Activated CD8-positive, alpha-beta T cell treated with anti-CD3 and anti-CD28 coated beads, Interleukin-2, amount 10 ng/mL, durations not matched to agents 7 days and 5 days (primary cell): ENCODE measurements around the gene ADAT3. TPM values are rescaled to one million over a fixed set of nuclear protein-coding genes. Genes with fewer than 3 reads are reported as not detected.

ENCODE experiments used
- ATAC-seq: fragments of 150-1000 bp; cut with Tn5 transposase; one replicate; pipeline ENCODE4 v1.10.0; 2021; ENCODE audit warnings: moderate library complexity
- CTCF ChIA-PET: fragments of 350-600 bp; sonication (Branson Sonifier 250); formaldehyde crosslinking; loops from one replicate; lab custom pipeline; 2021; ENCODE audit warnings: antibody characterized with exemption; lab: Charles Lee
- POLR2A ChIA-PET: fragments of 350-600 bp; sonication (Branson Sonifier 250); formaldehyde crosslinking; loops from one replicate; lab custom pipeline; 2021; ENCODE audit warnings: antibody characterized with exemption; lab: Charles Lee
- DNase-seq: peaks from one replicate; pipeline ENCODE4 v3.0.0-alpha.2; 2020
- H3K27ac Mint-ChIP-seq: one replicate; pipeline ENCODE4 v1.8.0; 2021; ENCODE audit warnings: mild to moderate bottlenecking, mixed read lengths
- H3K27me3 Mint-ChIP-seq: one replicate; pipeline ENCODE4 v1.8.0; 2021; ENCODE audit warnings: low read depth, mixed read lengths
- H3K36me3 Mint-ChIP-seq: one replicate; pipeline ENCODE4 v1.8.0; 2021; ENCODE audit warnings: low read depth, mixed read lengths
- H3K4me1 Mint-ChIP-seq: one replicate; pipeline ENCODE4 v1.8.0; 2021; ENCODE audit warnings: low read depth, mixed read lengths
- H3K4me3 Mint-ChIP-seq: one replicate; pipeline ENCODE4 v1.8.0; 2021; ENCODE audit warnings: mild to moderate bottlenecking, mixed read lengths
- H3K9me3 Mint-ChIP-seq: one replicate; pipeline ENCODE4 v1.8.0; 2022; ENCODE audit warnings: mixed read lengths; ENCODE audit not compliant: insufficient read depth
- total RNA-seq, 2 experiments: library from RNA; stranded (reverse); gene quantifications; one replicate each; pipeline ENCODE4 v1.2.3, GENCODE V29; 2021

Gene ADAT3
- total RNA-seq, 2 experiments from 2014 or later = 9.9 to 11.0 TPM

DNA sequence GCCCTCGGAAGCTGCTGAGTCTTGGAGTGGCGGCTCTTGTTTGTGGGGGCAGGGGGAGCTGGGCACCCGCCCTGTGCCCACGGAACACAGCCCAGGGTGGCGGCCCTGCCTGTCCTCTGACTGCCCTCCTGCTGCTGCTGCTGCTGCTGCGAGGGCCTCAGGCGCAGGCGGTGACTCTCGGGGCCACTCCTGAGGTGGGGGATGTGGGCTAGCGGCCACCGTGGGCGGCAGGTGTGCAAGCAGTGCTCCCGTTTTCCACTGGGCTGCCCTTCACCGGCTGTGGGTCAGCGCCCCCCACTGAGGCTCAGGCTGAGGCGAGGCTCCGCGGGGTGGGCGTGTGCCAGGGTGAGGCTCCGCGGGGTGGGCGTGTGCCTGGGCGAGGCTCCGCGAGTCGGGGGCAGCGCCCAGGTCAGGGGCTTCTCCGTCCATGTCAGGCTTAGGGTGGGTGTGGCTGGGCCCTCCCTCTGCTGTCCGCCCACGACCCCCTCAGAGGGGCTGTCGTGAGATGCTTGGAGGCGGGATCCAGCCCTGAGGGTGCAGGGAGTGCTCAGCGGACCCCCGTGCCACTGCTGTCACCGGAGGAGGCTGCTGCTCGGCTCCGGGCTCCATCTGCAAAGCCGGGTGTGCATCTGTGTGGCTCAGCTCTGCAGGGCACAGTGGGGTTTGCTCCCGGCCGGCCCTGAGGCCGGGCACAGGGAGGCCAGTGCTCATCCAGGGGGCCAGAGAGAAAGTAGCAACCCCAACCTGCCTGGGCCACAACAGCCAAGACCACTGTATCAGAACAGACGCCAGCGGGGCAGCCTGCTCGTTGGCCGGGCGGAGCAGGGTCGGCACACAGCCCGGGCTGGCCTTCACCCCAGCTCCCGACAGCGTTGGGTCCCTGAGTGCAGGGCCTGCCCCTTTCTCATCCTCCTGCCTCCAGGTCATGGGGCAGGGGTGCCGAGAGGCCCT is 50.2 kb downstream of the ADAT3 start:
- H3K27me3 Mint-ChIP-seq = no peaks in the 10 kb centered on the region
- ATAC-seq (no peak), DNase-seq (no peak)
- POLR2A ChIA-PET = no interaction called here
- H3K36me3 Mint-ChIP-seq = peaks cover 10% of the 10 kb centered on the region
- no peaks in the 10 kb centered on the region for H3K9me3 Mint-ChIP-seq
- H3K27ac Mint-ChIP-seq = no peak overlapping the region
- peaks cover 8% of the 10 kb centered on the region for H3K4me1 Mint-ChIP-seq
- no peak overlapping the region for H3K4me3 Mint-ChIP-seq
- CTCF ChIA-PET = no interaction called here

DNA sequence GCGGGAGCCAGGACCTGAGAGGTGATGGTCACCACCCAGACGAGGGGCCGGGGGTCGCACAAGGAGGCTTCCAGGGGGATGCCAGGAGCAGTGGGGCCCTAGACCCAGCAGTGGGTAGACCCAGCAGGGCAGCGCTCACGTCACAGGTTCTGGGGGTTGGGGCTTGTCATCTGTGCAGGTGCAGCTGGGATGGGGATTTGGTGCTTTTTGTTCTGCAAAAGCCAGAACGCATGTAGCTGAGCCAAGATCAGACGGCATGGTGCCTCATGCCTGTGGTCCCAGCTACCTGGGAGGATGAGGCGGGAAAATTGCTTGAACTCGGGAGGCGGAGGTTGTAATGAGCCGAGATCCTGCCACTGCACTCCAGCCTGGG is 50.9 kb downstream of the ADAT3 start:
- no peaks in the 10 kb centered on the region for H3K27me3 Mint-ChIP-seq
- no peaks in the 10 kb centered on the region for H3K9me3 Mint-ChIP-seq
- H3K4me1 Mint-ChIP-seq = peaks cover 4% of the 10 kb centered on the region
- ATAC-seq = no peak
- no peak overlapping the region for H3K4me3 Mint-ChIP-seq
- H3K27ac Mint-ChIP-seq = no peak overlapping the region
- ChIA-PET POLR2A (no interaction called here), CTCF (no interaction called here)
- no peak for DNase-seq
- peaks cover 7% of the 10 kb centered on the region for H3K36me3 Mint-ChIP-seq

- Mint-ChIP-seq H3K4me1 (peaks cover 2% of the 10 kb centered on the region), H3K4me3 (no peak overlapping the region), H3K27me3 (no peaks in the 10 kb centered on the region), H3K27ac (no peak overlapping the region), H3K9me3 (no peaks in the 10 kb centered on the region), H3K36me3 (peaks cover 8% of the 10 kb centered on the region)
- no peak for DNase-seq
- no peak for ATAC-seq
- ChIA-PET CTCF (no interaction called here), POLR2A (no interaction called here)
Observed at GRCh38 chr19:1956868-1957492, 51.8 kb downstream of the ADAT3 start.

DNA sequence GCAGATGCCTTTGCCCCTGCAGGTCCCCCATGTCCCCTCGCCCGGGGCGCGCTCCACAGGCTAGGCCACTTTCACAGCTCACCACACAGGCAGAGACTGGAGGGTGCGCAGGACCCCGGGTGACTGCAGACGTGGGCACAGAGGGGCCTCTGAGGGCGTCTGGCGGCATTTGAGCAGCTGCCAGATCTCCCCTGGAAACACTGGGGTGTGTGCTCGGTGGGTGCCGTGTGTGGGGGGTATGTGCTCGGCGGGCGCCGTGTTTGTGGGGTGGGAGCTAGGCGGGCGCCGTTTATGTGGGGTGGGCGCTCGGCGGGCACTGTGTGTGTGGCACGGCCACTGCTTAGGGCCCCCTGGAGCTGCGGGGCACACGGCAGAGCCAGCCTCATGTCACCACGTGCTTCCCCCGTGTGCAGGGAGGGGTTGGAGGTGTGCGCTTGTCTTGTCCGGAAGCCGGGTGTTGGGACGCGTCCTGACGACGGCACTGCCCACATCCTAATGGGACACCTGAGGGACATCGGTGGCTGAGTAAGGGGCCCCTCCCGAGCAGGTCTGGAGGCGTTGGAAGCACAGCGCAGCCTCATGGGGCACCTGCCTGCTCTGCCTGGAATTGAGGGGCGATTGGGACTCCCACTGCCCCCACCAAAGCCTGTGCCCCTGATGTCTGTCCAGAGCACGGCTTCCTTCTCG is 52.5 kb downstream of the ADAT3 start:
- H3K36me3 Mint-ChIP-seq = peaks cover 7% of the 10 kb centered on the region
- H3K4me3 Mint-ChIP-seq = no peak overlapping the region
- no peak overlapping the region for H3K27ac Mint-ChIP-seq
- POLR2A ChIA-PET = no interaction called here
- peak; percentile 20 for ATAC-seq
- no peaks in the 10 kb centered on the region for H3K9me3 Mint-ChIP-seq
- peaks cover 2% of the 10 kb centered on the region for H3K4me1 Mint-ChIP-seq
- no peak for DNase-seq
- CTCF ChIA-PET = no interaction called here
- no peaks in the 10 kb centered on the region for H3K27me3 Mint-ChIP-seq

GRCh38 chr19:1959928-1960589 is 54.9 kb downstream of the ADAT3 start:
- Mint-ChIP-seq H3K27ac (no peak overlapping the region), H3K4me3 (no peak overlapping the region), H3K9me3 (no peaks in the 10 kb centered on the region), H3K27me3 (no peaks in the 10 kb centered on the region), H3K36me3 (peaks cover 10% of the 10 kb centered on the region), H3K4me1 (peaks cover 2% of the 10 kb centered on the region)
- no peak for ATAC-seq
- DNase-seq = no peak
- CTCF ChIA-PET = no interaction called here
- POLR2A ChIA-PET = no interaction called here

GRCh38 chr19:1961000-1961883 is 56.0 kb downstream of the ADAT3 start:
- DNase-seq = no peak
- H3K27ac Mint-ChIP-seq = no peak overlapping the region
- ChIA-PET POLR2A (no interaction called here), CTCF (no interaction called here)
- H3K4me3 Mint-ChIP-seq = no peak overlapping the region
- no peaks in the 10 kb centered on the region for H3K9me3 Mint-ChIP-seq
- H3K4me1 Mint-ChIP-seq = peaks cover 7% of the 10 kb centered on the region
- H3K36me3 Mint-ChIP-seq = peaks cover 13% of the 10 kb centered on the region
- no peak for ATAC-seq
- no peaks in the 10 kb centered on the region for H3K27me3 Mint-ChIP-seq

DNA sequence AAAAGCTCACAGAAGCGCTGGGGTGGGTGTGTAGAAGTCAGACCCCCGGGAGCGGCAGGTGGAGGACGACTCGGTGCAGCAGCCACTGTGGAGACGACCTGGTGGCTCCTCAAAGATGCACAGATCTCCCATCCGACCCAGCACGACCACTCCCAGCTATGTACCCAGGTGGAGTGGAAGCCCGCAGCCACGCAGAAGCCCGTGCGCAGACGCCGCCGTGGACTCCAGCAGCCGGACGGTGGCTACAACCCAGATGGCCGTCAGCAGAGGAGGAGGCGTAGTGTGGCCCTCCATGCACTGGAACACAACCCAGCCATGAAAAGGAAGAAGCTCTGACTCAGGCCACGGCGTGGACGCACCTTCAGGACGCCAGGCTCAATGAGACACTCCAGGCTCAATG is 57.5 kb downstream of the ADAT3 start:
- POLR2A ChIA-PET = interaction anchor here (1.1 kb wide), 1 partner anchor 13 kb away, joined by 3 read pairs; no protein-coding TSS in a partner anchor
- no peak overlapping the region for H3K4me3 Mint-ChIP-seq
- DNase-seq = no peak
- no peak overlapping the region for H3K27ac Mint-ChIP-seq
- H3K36me3 Mint-ChIP-seq = peaks cover 16% of the 10 kb centered on the region
- no peaks in the 10 kb centered on the region for H3K9me3 Mint-ChIP-seq
- CTCF ChIA-PET = no interaction called here
- peaks cover 16% of the 10 kb centered on the region for H3K4me1 Mint-ChIP-seq
- H3K27me3 Mint-ChIP-seq = no peaks in the 10 kb centered on the region
- no peak for ATAC-seq

Other genes with a start within 250 kb of the ADAT3 start
- gene ONECUT3, start 151.9 kb upstream of the ADAT3 start, total RNA-seq = not detected
- 10 to 100 TPM; 20.2 to 27.8 TPM for gene ATP8B3, start 93.1 kb upstream of the ADAT3 start, total RNA-seq
- gene REXO1, start 56.9 kb upstream of the ADAT3 start, total RNA-seq = 10 to 100 TPM; 47.9 to 52.9 TPM
- 10 to 100 TPM; 26.5 to 29.8 TPM for gene KLF16, start 41.8 kb upstream of the ADAT3 start, total RNA-seq
- 100 to 1,000 TPM; 181 to 196 TPM for gene ABHD17A, start 19.9 kb upstream of the ADAT3 start, total RNA-seq
- gene SCAMP4, start within 50 bp of the ADAT3 start, total RNA-seq = 10 to 100 TPM; 29.9 to 37.2 TPM
- 100 to 1,000 TPM; 103 to 105 TPM for gene CSNK1G2, start 35.8 kb downstream of the ADAT3 start, total RNA-seq
- 10 to 100 TPM; 48.2 to 53.4 TPM for gene BTBD2, start 110.3 kb downstream of the ADAT3 start, total RNA-seq
- 100 to 1,000 TPM; 332 to 348 TPM for gene MKNK2, start 145.8 kb downstream of the ADAT3 start, total RNA-seq
- gene MOB3A, start 190.9 kb downstream of the ADAT3 start, total RNA-seq = 100 to 1,000 TPM; 235 to 240 TPM
- gene IZUMO4, start 191.5 kb downstream of the ADAT3 start, total RNA-seq = 1 to 10 TPM; 8.7 to 9.5 TPM
- gene AP3D1, start 246.2 kb downstream of the ADAT3 start, total RNA-seq = 100 to 1,000 TPM in 1 of 2 experiments, 10 to 100 TPM in 1; 91.5 to 100 TPM